ENCODE data around the gene OLFM1. TPM values are rescaled to one million over a fixed set of nuclear protein-coding genes. Genes with fewer than 3 reads are reported as not detected.

The OLFM1 gene
- total and polyA plus RNA-seq, 4 donors, result 2.0 to 5.9 (median 4.4) TPM

DNA sequence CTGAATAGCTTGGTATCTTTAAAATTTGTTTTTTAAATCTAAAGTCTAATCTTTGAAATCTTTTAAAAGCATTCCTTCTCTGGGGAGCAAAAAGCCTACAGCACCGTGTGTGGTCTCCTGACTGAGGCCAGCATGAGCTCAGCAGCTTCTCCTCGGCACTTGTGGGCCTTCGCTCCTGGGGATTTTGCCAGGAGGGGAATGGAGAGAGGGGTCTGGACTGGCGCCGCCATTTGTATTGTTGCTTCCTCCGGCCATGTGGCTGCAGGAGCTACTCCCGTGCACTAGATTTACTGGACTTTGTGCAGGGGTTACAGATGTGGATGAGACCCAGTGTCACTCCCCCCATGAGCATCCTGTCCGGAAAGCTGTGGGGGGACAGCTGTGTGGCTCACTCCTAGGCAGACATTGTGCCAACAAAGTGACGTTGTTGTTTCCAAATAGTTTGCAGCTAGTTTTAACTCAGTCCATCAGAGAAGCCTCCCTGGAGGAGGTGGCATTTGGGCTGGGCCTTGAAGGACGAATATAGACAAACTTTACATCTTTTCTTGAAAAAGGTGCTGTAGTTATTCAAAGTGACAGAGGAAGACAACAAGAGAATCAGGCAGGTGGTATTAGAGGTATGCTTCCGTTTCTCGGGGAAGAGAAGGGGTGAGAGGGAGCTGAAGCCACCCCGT lies 6.6 kb downstream of the OLFM1 start:
- no peak for TF ChIP-seq NR2F2 (IDR thresholded peaks at IDR 0.05)
- no peak for TF ChIP-seq GABPA (IDR thresholded peaks at IDR 0.05 in 1 of 2, conservative IDR thresholded peaks at IDR 0.05 in 1 of 2)
- no peak for TF ChIP-seq HNF4A (conservative IDR thresholded peaks at IDR 0.05)
- TF ChIP-seq CTCF (IDR thresholded peaks at IDR 0.05; ENCODE audit: low read depth, low read length, missing input control), result no peak
- no peak for TF ChIP-seq YY1 (IDR thresholded peaks at IDR 0.05)
- TF ChIP-seq HNF4G (IDR thresholded peaks at IDR 0.05), result no peak
- no peak for TF ChIP-seq ZBTB33 (IDR thresholded peaks at IDR 0.05)
- no peak for TF ChIP-seq RAD21 (IDR thresholded peaks at IDR 0.05)
- TF ChIP-seq EGR1 (IDR thresholded peaks at IDR 0.05; ENCODE audit: low read depth in 2 of 2), result no peak
- no peak for TF ChIP-seq SP1 (IDR thresholded peaks at IDR 0.05)
- no peak for TF ChIP-seq FOXA2 (IDR thresholded peaks at IDR 0.05)
- no peak for TF ChIP-seq FOXA1 (IDR thresholded peaks at IDR 0.05)
- TF ChIP-seq JUND (IDR thresholded peaks at IDR 0.05), result no peak
- TF ChIP-seq, protein P1, sequence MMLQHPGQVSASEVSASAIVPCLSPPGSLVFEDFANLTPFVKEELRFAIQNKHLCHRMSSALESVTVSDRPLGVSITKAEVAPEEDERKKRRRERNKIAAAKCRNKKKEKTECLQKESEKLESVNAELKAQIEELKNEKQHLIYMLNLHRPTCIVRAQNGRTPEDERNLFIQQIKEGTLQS (IDR thresholded peaks at IDR 0.05), result no peak
- TF ChIP-seq TAF1 (conservative IDR thresholded peaks at IDR 0.05), result no peak
- TF ChIP-seq RXRA (IDR thresholded peaks at IDR 0.05), result no peak
- TF ChIP-seq, protein P2, sequence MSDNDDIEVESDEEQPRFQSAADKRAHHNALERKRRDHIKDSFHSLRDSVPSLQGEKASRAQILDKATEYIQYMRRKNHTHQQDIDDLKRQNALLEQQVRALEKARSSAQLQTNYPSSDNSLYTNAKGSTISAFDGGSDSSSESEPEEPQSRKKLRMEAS (IDR thresholded peaks at IDR 0.05), result no peak
- no peak for TF ChIP-seq REST (IDR thresholded peaks at IDR 0.05)
- no peaks in the 10 kb centered on the region for H3K36me3 ChIP-seq (ENCODE audit: control insufficient read depth in 4 of 4, insufficient read depth in 3 of 4, low read depth in 1 of 4, low read length in 3 of 4)
- H3K9me3 ChIP-seq (ENCODE audit: control insufficient read depth in 4 of 4, low read length in 3 of 4), result no peaks in the 10 kb centered on the region
- H3K4me3 ChIP-seq (ENCODE audit: low read depth in 1 of 3, low read length in 3 of 3), result no peak overlapping the region
- DNase-seq (ENCODE audit: low spot score), result no peak
- WGBS, result 59% methylated on average over 13 of the region's 13 CpGs
- no peak overlapping the region for H3K27ac ChIP-seq (ENCODE audit: low read depth in 1 of 2, low read length in 2 of 2)
- H3K4me1 ChIP-seq (ENCODE audit: control insufficient read depth in 4 of 4, insufficient read depth in 4 of 4, low read length in 3 of 4), result no peaks in the 10 kb centered on the region
- H3K9ac ChIP-seq (ENCODE audit: low read depth in 1 of 2, low read length in 2 of 2), result no peak overlapping the region
- H3K27me3 ChIP-seq (ENCODE audit: control insufficient read depth in 4 of 4, insufficient read depth in 4 of 4, low read length in 3 of 4), result no peaks in the 10 kb centered on the region

Data from liver (tissue), 9 donors.